ENCODE results near the gene RUBCN. TPM values are rescaled to one million over a fixed set of nuclear protein-coding genes. Genes with fewer than 3 reads are reported as not detected.
A peak's percentile ranks its signal among the peaks of the same experiment; 100 is the strongest.

Gene RUBCN
- total and polyA plus RNA-seq, 9 of the 15 experiments (the other 6 are each of a cell fraction or from before 2014, with no cell fraction given), result 8.4 to 24.0 (median 11.9) TPM

DNA sequence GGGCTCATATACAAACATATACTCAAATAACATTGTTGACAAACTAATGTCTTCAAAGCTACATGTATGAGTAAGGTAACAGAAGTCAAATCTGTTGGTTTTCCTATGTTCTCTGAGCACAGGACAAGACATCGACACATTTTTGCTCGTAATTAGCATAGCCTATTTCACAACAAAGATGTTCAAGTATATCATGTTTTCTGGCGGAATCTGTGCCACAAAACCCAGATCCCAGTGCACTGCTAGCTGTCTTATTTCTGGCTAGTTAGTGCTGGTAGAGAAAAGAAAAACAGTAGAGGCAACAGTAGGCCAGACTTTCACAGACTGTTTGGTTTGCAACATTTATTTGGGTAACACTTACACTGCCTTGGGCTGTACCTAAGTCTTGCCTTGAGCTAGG lies 51.2 kb downstream of the RUBCN start:
- DNase-seq (ENCODE audit: extremely low read depth in 1 of 4, low spot score in 3 of 4) (no peak), FAIRE-seq (peak; percentile 58), ATAC-seq (no peak)
- H3K36me3 ChIP-seq (ENCODE audit: control insufficient read depth, insufficient read depth, low read length), result peaks cover 37% of the 10 kb centered on the region; the same call in 2 of the 3 replicates
- no peaks in the 10 kb centered on the region for H3K9me1 ChIP-seq (ENCODE audit: control insufficient read depth, insufficient read depth, low read length)
- peaks cover 5% of the 10 kb centered on the region; the same call in 1 of the 2 replicates for H3K9me3 ChIP-seq (replicated peaks; ENCODE audit: control insufficient read depth, insufficient read depth, low read depth, low read length)
- ChIA-PET POLR2A (interaction anchor here (0.7 to 1.3 kb wide), 4 partner anchors 9 to 25 kb away, joined by 3 read pairs; no protein-coding TSS in a partner anchor), CTCF (ENCODE audit: low intra/inter-chr PET ratio) (no interaction called here)
- no peak overlapping the region for H3K4me2 ChIP-seq (ENCODE audit: insufficient read depth, low read length)
- H3K79me2 ChIP-seq (ENCODE audit: control insufficient read depth, insufficient read depth, low read length), result no peaks in the 10 kb centered on the region; the same call in 2 of the 3 replicates
- no peaks in the 10 kb centered on the region for H3K27me3 ChIP-seq (ENCODE audit: control insufficient read depth in 2 of 2, insufficient read depth in 2 of 2, low read length in 2 of 2)
- no peak overlapping the region for H2AFZ ChIP-seq (ENCODE audit: low read depth, low read length)
- BruUV-seq (replicated peaks), result no TSS peak
- intact Hi-C loops (cut with micrococcal nuclease), result loop anchor here (10.0 kb wide), 1 partner anchor 119 kb away; no protein-coding TSS in a partner anchor
- H3K4me1 ChIP-seq (replicated peaks in 1 of 2; ENCODE audit: control insufficient read depth in 2 of 2, insufficient read depth in 2 of 2, low read length in 2 of 2), result no peaks in the 10 kb centered on the region
- in situ Hi-C loops (cut with MboI), result no loop called here
- 64% methylated on average over 3 of the region's 3 CpGs for WGBS (ENCODE audit: insufficient coverage, low coverage, missing lambda C conversion rate)
- no peak overlapping the region for H3K27ac ChIP-seq (ENCODE audit: extremely low read depth, low read depth, low read length)
- TF ChIP-seq RBM39 (optimal IDR thresholded peaks at IDR 0.05; ENCODE audit: low read depth, low read length) (no peak), NELFE (IDR thresholded peaks at IDR 0.05; ENCODE audit: insufficient read depth, insufficient read length) (no peak), GTF2A2 (tag; IDR thresholded peaks at IDR 0.05) (no peak), ZNF79 (CRISPR knock-in tag; IDR thresholded peaks at IDR 0.05; ENCODE audit: low read depth) (no peak), PTRF (tag; IDR thresholded peaks at IDR 0.05) (no peak)
- TF ChIP-seq, protein P1, sequence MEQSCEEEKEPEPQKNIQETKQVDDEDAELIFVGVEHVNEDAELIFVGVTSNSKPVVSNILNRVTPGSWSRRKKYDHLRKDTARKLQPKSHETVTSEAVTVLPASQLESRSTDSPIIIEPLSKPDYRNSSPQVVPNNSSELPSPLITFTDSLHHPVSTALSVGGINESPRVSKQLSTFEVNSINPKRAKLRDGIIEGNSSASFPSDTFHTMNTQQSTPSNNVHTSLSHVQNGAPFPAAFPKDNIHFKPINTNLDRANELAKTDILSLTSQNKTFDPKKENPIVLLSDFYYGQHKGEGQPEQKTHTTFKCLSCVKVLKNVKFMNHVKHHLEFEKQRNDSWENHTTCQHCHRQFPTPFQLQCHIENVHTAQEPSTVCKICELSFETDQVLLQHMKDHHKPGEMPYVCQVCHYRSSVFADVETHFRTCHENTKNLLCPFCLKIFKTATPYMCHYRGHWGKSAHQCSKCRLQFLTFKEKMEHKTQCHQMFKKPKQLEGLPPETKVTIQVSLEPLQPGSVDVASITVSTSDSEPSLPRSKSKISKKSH (CRISPR knock-in tag; IDR thresholded peaks at IDR 0.05), result no peak
- H4K20me1 ChIP-seq (replicated peaks; ENCODE audit: control insufficient read depth, insufficient read depth, low read length), result no peaks in the 10 kb centered on the region
- no peak overlapping the region for H3K9ac ChIP-seq (ENCODE audit: insufficient read depth in 1 of 2, low read depth in 2 of 2, low read length in 2 of 2)
- H3K4me3 ChIP-seq, result no peak overlapping the region
